Hematopoietic multipotent progenitor cell treated with erythropoietin and hydrocortisone succinate and interleukin-3 and kit ligand, for 17 days (in vitro differentiated cells): ENCODE results near the gene PFN1.

ENCODE experiments used
- DNase-seq: peaks from one replicate; pipeline ENCODE4 v3.0.0-alpha.2; 2015; ENCODE audit warnings: low spot score

Gene PFN1

GRCh38 chr17:4948166-4948930 is at the start of gene PFN1:
TSS of gene PFN1 (minus strand) at chr17:4948530. CDS start at chr17:4948394, 136 bp downstream.
- DNase-seq, result peak; percentile 78

GRCh38 chr17:4997302-4998026 is 49.1 kb upstream of the PFN1 start, which contains the start of the genes INCA1 and KIF1C:
TSS of gene INCA1 (minus strand) at chr17:4997522. CDS start at chr17:4994437, 3,085 bp downstream.
TSS of gene KIF1C (plus strand) at chr17:4997950. CDS start at chr17:5000247, 2,297 bp downstream.
- peak; percentile 92 for DNase-seq

- no peak for DNase-seq
These were observed 45.8 kb upstream of the PFN1 start for GRCh38 chr17:4994081-4994595.

GRCh38 chr17:4987767-4988567 is 39.6 kb upstream of the PFN1 start:
- DNase-seq, result no peak

GRCh38 chr17:4986951-4987766 is 38.8 kb upstream of the PFN1 start, which contains the start of gene CAMTA2:
TSS of gene CAMTA2 (minus strand) at chr17:4987675. CDS start at chr17:4986222, 1,453 bp downstream.
- peak; percentile 81 for DNase-seq

GRCh38 chr17:4986403-4986802 is 38.1 kb upstream of the PFN1 start:
- no peak for DNase-seq

GRCh38 chr17:4982305-4982704 is 34.0 kb upstream of the PFN1 start:
- no peak for DNase-seq

GRCh38 chr17:4980644-4981216 is 32.4 kb upstream of the PFN1 start:
- peak; percentile 59 for DNase-seq

- DNase-seq, result no peak
These were observed 30.4 kb upstream of the PFN1 start for GRCh38 chr17:4978726-4979125.

- no peak for DNase-seq
These were observed 25.9 kb upstream of the PFN1 start for GRCh38 chr17:4974115-4974670.

GRCh38 chr17:4973256-4974114 is 25.2 kb upstream of the PFN1 start:
- DNase-seq, result no peak

GRCh38 chr17:4972752-4973151 is 24.4 kb upstream of the PFN1 start:
- no peak for DNase-seq

- no peak for DNase-seq
These were observed 24.0 kb upstream of the PFN1 start for GRCh38 chr17:4972322-4972721.

- DNase-seq, result no peak
These were observed 23.5 kb upstream of the PFN1 start for GRCh38 chr17:4971826-4972225.

- DNase-seq, result no peak
These were observed 21.9 kb upstream of the PFN1 start for GRCh38 chr17:4970273-4970672.

GRCh38 chr17:4969551-4970173 is 21.3 kb upstream of the PFN1 start:
- no peak for DNase-seq

GRCh38 chr17:4969047-4969550 is 20.8 kb upstream of the PFN1 start:
- DNase-seq, result no peak

- DNase-seq, result no peak
These were observed 20.2 kb upstream of the PFN1 start for GRCh38 chr17:4968486-4969046.
